Stimulated activated CD8-positive, alpha-beta memory T cell treated with anti-CD3 and anti-CD28 coated beads, Interleukin-7, amount 100 ng/mL, for 24 hours (primary cell): ENCODE data around the gene LAIR2.
"Not testable (repeated sequence)": the region's sequence is repeated elsewhere in the genome, so short reads cannot be mapped to it uniquely, and the experiment has no call there.

Experiments
- DNase-seq: peaks from one replicate; pipeline ENCODE4 v3.0.0-alpha.2; 2020; ENCODE audit warnings: low read depth

The LAIR2 gene

GRCh38 chr19:54493967-54494585, 8.6 kb upstream of the LAIR2 start:
- DNase-seq = no peak

DNA sequence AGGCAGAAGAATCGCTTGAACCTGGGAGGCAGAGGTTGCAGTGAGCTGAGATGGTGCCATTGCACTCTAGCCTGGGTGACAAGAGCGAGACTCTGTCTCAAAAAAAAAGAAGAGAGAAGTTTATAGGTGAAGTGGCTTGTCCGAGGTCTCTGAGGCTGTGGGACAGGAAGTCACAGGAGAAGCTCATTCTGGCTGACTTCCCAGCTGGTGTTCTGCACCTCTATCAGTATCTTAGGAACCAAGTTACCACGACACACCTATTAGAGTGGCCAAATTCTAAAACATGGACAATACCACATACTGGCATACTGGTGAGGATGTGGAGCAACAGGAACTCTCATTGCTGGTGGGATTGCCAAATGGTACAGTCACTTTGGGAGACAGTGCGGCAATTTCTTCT, 7.3 kb upstream of the LAIR2 start:
- DNase-seq = not testable (repeated sequence)

GRCh38 chr19:54497747-54498450, 4.7 kb upstream of the LAIR2 start:
- DNase-seq = not testable (repeated sequence)

DNA sequence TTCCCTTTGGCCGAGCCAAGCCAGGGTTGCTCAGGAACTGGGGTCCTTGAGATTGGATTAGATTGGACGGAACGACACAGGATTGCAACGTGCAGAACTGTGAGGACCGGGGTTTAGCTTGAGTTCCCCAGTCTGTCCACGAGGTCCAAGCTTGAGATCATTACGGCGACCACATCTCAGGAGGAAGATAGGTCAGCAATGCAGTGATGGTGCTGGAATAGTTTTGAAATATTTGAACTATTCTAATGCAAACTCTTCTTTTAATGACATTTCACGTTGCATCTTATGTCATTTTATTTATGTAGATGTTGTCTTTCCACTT, 4.2 kb upstream of the LAIR2 start:
- not testable (repeated sequence) for DNase-seq

GRCh38 chr19:54505542-54505941, 2.9 kb downstream of the LAIR2 start:
- not testable (repeated sequence) for DNase-seq

- DNase-seq = no peak
Measured at GRCh38 chr19:54506079-54506478, 3.4 kb downstream of the LAIR2 start.

GRCh38 chr19:54507038-54507717, 4.5 kb downstream of the LAIR2 start:
- not testable (repeated sequence) for DNase-seq

GRCh38 chr19:54507824-54508223, 5.2 kb downstream of the LAIR2 start:
- no peak for DNase-seq

GRCh38 chr19:54508487-54508886, 5.9 kb downstream of the LAIR2 start:
- not testable (repeated sequence) for DNase-seq

DNA sequence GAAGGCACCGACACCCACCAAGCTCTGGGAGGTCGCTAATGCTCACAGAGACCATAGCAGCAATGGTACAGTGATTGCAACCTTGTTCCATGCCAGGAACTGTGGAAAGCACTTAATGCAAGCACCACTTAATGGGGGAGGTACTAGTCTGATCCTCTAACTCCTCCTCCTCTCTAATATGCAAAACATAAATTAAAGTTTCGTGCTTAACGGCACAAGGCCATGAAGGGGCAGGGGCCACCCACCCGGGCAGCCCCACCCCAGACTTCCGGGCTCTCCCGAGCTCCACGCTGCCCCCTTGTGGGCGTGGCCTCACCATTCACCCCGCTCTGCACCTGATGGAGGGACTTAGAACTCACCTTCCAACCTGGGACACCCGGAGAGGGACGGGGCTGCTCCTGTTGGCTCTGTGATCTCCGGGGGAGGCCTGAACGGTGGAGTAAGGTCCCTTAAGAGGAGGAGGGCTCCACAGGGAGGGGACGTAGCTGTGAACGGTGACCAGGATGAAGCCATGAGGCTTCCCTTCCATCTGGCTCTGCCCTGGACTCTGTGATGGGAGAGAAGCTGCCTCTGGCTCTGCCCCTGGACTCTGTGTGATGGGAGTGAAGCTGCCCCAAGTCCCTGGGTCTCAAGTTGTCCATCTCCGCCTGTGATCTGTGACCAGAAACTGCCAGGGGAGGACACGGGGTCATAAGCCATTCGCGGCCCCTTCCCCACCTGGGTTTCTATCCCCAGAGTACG, 6.7 kb downstream of the LAIR2 start:
- not testable (repeated sequence) for DNase-seq

DNA sequence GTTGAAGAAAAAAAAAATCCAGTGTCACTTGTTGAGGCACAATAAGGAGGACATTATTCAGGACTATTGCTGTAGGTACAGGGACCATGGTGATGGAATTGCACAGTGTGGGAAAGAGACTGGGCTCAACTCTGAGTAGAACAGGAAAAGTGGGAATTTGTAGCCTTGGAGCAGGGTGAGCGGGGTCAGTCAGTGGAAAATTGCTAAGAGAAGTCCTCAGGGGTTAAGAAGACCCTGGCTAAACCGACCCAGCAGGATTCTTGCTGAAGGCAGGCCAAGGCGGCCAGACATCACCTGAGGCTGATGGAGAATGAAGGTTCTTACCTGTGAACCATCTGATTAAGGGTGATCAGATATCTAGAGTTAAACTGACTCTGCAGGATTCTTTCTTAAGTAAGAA, 12.5 kb downstream of the LAIR2 start:
- no peak for DNase-seq

- DNase-seq = peak; percentile 30
Measured at GRCh38 chr19:54517483-54517882, 14.9 kb downstream of the LAIR2 start.

DNA sequence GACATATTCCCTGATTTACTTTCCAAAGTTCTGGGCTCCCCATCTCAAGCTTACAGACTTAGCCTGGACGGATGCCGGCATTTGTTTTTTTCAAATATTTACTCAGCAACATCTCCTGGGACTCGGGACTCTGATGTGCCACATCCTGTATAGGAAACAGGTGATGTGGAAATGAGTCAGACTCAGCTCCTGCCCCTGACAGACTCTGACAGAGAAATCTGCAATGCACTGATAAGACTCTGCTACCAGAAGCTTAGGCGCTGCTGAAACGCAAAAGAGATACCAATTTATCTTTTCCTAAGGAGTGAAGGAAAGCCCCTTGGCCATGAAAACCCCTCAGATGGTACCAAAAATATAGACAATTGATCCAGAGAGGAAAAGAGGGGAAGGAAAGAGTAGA, 16.2 kb downstream of the LAIR2 start:
- no peak for DNase-seq

DNA sequence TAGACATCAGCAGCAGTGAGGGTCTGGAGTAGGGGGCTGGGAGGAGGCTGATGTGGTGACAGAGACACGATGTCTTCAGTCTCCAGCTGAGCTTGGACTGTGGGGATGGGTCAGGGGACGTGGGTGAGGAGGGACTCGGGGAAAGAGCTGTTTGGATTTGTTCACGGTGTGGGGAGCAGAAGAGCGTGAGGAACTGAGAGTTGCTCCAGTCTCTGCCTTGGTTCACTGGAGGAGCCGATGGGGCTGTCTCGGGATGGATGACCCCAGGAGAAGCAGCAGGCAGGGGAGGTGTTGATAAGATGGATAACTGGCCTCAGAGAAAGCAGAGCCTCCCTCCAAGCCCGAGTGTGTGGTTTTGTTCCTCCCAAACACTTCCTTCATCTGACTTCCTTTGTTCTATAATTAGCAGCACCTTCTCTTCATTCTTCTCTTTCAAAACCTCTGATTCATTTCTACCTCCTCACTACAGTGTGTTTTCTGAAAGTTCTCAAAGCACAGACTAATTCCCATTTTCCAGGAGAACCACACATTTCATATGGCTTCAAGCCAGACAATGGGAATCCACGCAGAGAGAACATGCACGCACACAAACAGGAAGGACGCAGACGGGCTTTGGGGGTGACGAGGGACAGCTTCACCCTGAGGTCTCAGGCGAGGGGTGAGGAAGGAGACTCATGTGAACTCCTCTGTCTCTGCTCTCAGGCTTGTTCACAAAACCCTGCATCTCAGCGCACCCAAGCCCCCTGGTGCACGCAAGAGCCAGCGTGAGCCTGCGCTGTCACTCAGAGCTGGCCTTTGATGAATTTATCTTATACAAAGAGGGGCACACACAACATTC, 18.6 kb downstream of the LAIR2 start:
- DNase-seq = no peak

DNA sequence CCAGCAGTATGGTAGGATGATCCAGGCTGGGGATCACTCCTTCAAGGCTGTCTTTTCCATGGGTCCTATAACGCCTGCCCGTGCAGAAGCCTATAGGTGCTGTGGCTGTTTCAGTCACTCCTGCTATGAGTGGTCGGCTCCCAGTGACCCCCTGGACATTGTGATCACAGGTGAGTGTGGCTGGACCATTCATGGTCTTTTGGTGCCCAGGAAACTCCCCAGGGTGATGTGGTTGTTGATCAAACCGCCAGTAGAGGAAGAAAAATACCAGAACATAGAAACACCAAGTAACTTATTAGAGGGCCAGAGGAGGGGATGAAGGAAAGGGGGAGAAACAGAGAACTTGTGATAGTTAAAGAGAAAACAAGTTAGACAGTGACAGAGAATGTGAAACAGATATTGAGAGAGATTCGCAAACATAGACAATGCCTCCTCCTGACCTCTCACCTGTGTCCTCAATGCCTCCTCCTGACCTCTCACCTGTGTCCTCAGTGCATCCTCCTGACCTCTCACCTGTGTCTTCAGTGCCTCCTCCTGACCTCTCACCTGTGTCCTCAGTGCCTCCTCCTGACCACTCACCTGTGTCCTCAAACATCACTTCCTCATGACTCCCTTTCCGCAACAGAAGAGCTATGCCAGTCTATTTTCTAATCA, 19.4 kb downstream of the LAIR2 start:
- no peak for DNase-seq

GRCh38 chr19:54523403-54523802, 20.8 kb downstream of the LAIR2 start:
- peak; percentile 10 for DNase-seq

DNA sequence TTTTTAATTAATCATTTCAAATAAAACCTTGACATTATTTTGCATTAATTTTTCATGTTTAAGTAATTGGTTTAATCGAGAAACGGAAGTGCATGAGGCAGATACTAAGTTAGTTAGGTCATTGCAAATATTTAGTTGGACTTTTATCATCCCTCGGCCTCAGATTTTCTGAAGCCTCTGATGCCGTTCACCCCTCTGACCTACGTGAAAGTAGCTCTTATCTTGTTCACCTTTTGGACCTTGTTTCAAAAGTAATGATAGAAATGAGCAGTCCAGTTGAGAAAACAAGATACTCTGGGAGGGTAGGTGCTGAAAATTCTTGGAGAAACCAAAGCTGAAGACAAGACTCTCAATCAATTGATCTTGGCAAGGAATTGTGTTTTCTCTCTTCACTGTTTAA, 23.0 kb downstream of the LAIR2 start:
- no peak for DNase-seq

DNA sequence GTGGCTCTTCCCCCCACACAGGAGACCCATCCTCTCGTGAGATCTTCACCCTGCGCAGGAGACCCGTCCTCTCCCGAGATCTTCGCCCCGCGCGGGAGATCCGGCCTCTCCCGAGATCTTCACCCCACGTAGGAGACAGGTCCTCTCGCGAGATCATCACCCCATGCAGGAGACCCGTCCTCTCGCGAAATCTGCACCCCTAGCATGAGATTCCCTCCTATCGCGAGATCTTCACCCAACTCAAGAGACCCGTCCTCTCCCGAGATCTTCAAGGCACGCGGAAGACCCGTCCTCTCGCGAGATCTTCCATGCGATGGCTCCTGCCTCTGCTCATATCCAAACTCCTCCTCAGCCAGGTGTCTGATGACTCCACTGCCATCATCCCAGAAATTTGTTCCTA, 24.3 kb downstream of the LAIR2 start:
- no peak for DNase-seq

- DNase-seq = no peak
Measured at GRCh38 chr19:54530866-54531265, 28.2 kb downstream of the LAIR2 start.

GRCh38 chr19:54532528-54532927, 29.9 kb downstream of the LAIR2 start:
- no peak for DNase-seq

DNA sequence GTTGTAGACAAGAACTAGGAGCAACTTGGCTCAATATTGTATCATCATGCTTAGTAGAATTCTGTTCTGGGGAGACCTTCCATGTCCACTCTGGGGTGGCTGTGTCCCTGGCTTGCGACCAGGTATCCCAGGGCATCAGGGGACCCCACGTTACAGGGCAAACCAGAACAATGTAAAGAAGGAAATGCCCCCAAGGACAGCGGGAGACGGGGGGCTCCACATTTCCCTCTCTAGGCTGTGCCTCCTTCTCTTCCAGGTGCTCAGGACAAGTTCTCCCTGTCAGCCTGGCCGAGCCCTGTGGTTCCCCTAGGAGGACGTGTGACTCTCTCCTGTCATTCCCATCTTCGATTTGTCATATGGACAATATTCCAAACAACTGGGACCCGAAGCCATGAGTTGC, 30.8 kb downstream of the LAIR2 start:
- DNase-seq = no peak
